HG03520 (cell line): ENCODE results near the gene SNX32.

Experiments used
- ATAC-seq: cut with Tn5 transposase; IDR thresholded peaks from one replicate; pipeline ENCODE4 v1.9.1; 2021; ENCODE audit warnings: mild to moderate bottlenecking, moderate library complexity; ENCODE audit not compliant: unreplicated experiment

SNX32 gene

DNA sequence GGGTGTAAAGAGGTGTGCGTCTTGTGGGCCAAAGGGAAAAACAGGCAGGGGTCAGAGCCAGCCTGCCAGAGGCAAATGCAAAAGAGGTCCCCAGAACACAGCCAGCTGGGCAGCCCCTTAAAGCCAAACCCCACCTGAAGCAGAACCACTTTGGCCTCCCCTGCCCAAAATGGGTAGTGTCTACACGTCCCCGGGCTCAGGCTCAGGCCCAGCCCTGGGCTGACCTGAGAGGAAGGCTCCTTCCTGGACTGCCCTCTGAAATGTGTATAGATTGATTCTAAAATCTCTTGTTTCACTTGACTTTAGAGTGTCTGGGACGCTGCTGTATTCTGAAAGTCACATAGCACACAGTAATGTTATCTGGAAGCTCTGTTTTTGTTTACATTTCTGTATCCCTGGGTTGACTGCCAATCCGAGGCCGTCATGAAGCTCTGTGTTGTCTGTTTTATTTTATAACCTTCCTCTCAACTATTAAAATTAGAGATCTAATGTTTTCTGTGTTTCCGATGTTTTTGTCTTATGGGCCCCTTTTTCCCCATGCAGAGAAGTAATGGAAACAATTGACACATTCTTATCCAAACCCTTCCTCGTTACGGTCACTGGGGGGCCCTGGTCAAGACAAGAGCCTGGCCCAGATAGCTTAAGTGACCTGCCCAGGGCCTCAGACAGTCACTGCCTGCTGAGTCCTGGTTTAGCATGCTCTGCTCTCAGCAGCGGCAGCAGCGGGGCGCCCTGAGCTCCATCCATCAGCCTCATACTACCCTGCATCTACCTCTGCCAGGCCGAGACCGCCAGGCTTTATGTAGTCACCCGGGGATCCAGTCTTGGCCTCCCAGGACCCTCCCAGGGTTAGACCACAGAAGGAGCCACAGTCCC is 36.8 kb upstream of the SNX32 start:
- no peak for ATAC-seq

DNA sequence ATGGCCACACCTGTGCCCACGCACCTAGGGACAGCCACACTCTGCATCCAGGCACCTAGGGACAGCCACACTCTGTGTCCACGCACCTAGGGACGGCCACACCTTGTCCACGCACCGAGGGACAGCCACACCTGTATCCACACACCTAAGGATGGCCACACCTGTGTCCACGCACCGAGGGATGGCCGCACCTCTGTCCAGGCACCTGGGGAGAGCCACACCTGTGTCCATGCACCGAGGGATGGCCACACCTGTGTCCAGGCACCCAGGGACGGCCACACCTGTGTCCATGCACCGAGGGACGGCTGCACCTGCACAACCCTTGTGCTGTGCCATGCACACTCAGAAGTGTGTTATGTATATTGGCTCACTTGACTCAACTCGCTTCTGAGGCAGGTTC is 36.1 kb upstream of the SNX32 start:
- ATAC-seq: no peak

GRCh38 chr11:65798882-65799281 is 34.9 kb upstream of the SNX32 start:
- no peak for ATAC-seq

GRCh38 chr11:65801153-65801987 is 32.4 kb upstream of the SNX32 start:
- no peak for ATAC-seq

- peak; percentile 50 for ATAC-seq
These were observed 30.9 kb upstream of the SNX32 start for GRCh38 chr11:65802841-65803240.

DNA sequence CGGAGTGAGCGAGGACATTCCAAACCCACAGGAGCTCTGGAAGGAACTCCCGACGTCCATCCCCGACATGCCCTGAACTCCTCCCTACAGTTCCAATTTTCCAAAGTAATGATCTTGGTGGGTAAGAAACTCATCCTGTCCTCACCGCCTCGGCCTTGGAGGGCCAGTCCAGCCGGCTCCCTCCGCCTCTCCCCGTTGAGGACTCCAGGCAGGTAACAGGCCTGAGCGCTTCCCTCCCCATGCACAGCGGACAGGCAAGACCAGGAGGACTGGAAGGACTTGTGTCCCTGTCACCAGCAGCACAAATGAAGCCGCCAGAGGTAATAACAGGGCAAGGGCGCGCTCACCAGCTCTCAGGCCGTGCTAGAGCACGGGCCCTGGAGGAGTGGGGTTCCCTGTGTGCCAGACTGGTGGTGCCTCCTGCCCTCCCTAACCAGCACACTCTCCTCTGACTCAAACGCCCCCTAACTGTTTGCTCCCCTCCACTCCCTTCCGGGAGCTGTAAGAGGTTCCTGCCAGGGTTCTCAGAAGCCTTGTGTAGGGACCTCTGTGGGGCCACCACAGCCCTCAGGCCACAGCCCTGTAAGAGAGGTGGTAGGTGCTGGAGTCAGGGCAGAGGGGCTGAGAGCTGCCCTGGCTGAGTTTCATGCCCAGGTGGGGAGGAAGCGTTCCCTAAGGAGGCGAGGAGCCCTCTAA is 29.8 kb upstream of the SNX32 start:
- ATAC-seq: no peak

- no peak for ATAC-seq
These were observed 26.8 kb upstream of the SNX32 start for GRCh38 chr11:65806979-65807378.

GRCh38 chr11:65808744-65809341 is 24.9 kb upstream of the SNX32 start:
- no peak for ATAC-seq

DNA sequence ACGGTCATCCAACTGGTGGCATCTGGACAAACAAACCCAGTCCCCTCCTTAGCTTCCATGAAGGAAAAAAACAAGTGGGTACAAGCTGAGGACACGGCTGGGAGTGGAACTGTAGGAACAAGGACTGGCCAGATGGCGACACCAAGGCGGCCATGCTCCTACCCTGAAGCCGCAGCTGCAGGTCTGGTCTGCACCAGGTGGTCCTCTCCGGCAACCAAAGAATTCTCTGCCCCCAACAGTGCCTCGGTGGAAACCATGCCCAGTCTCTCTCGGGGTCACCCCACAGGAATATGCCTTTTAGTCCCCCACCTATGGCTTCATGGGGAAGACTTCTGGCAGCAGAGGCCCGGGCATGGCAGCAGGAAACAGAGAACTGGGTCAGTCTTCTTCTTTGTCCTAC is 24.3 kb upstream of the SNX32 start:
- ATAC-seq: no peak

DNA sequence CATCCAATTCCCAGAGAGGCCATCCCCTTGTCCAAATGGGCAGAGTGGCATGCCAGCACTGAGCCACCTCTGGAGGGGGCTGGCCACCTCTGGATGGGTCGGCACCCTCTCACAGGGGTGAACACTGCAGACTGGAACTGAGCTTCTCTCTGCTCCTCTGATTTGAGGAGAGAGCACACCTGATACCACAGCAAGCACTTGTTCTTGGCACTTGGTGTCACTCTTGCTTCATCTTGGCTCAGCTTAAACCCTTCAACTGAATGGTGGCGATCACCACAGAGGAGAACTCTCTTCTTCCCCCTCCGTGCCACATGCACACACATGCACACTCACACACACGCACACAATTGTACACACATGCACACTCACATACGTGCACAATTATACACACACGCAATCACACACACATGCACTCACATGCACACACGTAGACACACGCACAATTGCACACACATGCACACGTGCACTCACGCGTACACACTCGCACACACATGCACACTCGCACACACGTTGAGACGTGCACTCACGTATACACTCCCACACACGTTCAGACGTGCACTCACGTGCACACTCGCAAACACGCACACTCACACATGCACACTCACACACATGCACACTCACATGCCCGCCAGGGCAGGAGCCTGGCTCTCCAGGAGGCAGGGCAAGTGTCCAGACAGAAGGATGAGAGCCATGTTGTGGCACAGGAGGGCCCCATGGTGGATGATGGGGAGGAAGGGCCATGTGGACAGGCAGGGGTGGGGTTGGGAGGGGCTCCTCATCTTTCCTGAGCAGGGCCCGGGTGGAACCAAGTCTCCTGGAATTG is 23.5 kb upstream of the SNX32 start:
- no peak for ATAC-seq

- no peak for ATAC-seq
These were observed 21.8 kb upstream of the SNX32 start for GRCh38 chr11:65811764-65812475.

DNA sequence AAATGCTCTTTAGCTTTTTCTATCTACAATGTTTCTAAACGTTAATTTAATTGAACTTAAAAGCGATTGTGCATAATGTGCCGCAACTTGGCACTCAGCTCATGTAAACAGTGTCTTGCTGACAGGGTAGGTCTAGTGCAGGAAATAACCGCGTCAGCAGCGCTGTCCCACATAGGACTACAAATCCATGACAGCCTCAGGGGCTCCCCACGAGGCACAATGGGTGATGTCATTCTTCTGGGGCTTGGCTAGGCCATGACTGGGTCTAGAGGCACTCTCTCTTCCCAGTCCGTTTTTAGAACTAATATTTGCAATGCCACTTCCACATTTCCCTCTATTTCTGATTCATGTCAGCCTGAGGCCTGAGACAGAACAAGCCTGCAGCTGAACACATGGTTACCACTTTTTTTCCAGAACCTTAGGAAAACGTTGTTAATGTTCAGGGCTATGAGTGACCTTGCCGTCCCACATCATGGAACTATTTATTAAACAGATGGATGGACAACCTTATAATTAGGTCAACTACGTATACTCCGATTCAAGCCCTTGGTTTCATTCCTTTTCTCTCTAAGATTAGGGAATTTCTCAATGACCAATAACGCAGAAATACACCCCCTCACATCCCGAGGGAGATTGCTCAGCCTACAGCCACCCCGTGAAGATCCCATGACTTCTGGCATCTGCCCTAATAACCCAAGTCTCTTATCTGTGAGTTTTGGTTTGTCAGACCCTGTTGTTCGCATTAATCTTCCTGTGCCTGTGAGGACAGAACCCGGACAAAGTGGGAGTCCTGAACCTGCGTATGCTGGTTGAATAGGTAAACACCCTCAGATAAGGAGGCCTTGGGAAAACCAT is 19.4 kb upstream of the SNX32 start:
- no peak for ATAC-seq

- no peak for ATAC-seq
These were observed 18.7 kb upstream of the SNX32 start for GRCh38 chr11:65814986-65815565.

DNA sequence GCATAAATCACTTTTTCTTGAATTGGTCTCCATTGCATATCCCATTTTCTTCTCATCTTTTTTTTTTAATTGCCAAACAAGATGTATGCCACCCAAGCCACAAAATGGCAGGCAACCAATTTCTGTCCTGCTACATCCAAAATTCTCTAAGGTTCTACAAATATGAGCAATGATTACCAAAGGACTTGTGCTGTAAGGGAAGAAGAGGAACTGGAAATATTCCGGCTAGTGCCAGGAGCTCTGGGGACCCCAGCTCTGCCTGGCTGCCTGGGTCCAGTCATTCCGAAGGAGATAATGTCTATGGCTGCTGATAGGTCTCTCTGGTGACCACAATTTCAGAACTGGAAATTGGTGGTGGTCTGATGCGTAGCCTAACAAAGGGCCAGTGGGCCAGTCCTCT is 17.1 kb upstream of the SNX32 start:
- no peak for ATAC-seq

- no peak for ATAC-seq
These were observed 16.4 kb upstream of the SNX32 start for GRCh38 chr11:65817312-65817834.

- peak; percentile 82 for ATAC-seq
These were observed 15.7 kb upstream of the SNX32 start for GRCh38 chr11:65817835-65818680.

- ATAC-seq: no peak
These were observed 12.7 kb upstream of the SNX32 start for GRCh38 chr11:65821107-65821506.
